ENCODE results near the gene UGT1A4. TPM values are rescaled to one million over a fixed set of nuclear protein-coding genes. Genes with fewer than 3 reads are reported as not detected.

The UGT1A4 gene
- total RNA-seq, 1 donor from 2014 or later, result 0.26 TPM

DNA sequence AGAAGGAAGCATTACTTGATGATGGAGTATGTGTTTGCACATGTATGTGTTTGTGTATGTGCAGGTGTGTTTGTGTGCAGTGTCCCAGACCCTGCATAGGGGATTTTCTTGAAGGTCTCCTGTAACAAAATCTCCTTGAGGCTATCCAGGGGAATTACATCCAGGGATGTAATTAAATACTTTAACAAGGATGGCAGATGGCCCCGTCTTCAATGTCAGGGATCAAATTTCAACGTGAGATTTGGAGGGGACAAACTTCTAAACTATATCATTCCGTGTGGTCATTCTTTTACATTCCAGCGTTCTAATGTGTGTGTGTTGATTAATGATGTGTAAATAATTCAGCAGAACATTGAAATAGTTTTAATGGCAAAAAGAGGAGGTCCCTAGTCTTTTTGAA lies 43.5 kb upstream of the UGT1A4 start:
- FAIRE-seq (no peak), DNase-seq (ENCODE audit: low read depth) (no peak)
- H3K4me3 ChIP-seq (ENCODE audit: low read depth, low read length), result no peak overlapping the region
- no peaks in the 10 kb centered on the region for H3K27me3 ChIP-seq (ENCODE audit: control insufficient read depth, insufficient read depth, low read length)
- H3K36me3 ChIP-seq (ENCODE audit: control insufficient read depth, insufficient read depth, low read length), result no peaks in the 10 kb centered on the region
- TF ChIP-seq, protein P1, sequence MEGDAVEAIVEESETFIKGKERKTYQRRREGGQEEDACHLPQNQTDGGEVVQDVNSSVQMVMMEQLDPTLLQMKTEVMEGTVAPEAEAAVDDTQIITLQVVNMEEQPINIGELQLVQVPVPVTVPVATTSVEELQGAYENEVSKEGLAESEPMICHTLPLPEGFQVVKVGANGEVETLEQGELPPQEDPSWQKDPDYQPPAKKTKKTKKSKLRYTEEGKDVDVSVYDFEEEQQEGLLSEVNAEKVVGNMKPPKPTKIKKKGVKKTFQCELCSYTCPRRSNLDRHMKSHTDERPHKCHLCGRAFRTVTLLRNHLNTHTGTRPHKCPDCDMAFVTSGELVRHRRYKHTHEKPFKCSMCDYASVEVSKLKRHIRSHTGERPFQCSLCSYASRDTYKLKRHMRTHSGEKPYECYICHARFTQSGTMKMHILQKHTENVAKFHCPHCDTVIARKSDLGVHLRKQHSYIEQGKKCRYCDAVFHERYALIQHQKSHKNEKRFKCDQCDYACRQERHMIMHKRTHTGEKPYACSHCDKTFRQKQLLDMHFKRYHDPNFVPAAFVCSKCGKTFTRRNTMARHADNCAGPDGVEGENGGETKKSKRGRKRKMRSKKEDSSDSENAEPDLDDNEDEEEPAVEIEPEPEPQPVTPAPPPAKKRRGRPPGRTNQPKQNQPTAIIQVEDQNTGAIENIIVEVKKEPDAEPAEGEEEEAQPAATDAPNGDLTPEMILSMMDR (IDR thresholded peaks at IDR 0.05; ENCODE audit: insufficient read depth, low read length, severe bottlenecking), result peak; percentile 1

DNA sequence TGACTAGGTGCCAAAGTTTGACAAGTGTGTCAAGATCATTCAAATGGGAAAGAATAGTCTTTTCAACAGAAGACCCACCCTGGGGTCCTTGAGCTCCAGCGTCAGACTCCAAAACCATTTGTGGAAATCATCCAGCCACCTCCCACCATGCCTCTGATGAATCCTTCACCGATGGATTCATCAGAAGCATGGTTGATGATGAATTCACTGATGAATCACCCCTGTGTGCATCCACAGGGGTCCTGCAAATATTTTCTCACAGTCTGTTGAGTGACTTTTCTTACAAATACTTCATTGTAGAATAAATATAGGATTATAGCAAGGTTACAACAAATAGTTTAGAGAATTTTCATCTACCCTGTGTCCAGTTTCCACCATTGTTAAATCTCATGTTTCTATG lies 42.5 kb upstream of the UGT1A4 start:
- Histone ChIP-seq H3K36me3 (ENCODE audit: control insufficient read depth, insufficient read depth, low read length) (no peaks in the 10 kb centered on the region), H3K27me3 (ENCODE audit: control insufficient read depth, insufficient read depth, low read length) (no peaks in the 10 kb centered on the region), H3K4me3 (ENCODE audit: low read depth, low read length) (no peak overlapping the region)
- TF ChIP-seq, protein P1 (IDR thresholded peaks at IDR 0.05; ENCODE audit: insufficient read depth, low read length, severe bottlenecking), result no peak
- DNase-seq (ENCODE audit: low read depth) (no peak), FAIRE-seq (no peak)

DNA sequence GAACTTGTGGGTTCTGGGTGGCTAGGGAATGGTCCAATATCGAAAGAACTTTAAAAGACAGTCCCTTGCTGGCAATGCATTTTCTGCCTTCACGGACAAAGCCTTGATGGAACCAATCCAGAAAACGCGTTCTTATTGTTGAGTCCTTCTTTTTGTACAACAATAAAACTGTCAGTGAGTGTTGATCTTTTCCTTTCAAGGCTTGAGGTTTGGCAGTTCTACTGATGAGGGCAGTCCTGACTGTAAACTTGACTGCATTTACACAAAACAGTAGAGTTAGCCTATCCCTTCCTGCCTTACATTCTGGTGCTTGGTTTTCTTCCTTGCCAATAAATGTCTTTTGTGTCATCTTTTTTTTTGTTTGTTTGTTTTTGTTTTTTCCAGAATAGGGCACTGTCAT lies 39.3 kb upstream of the UGT1A4 start:
- FAIRE-seq, result no peak

DNA sequence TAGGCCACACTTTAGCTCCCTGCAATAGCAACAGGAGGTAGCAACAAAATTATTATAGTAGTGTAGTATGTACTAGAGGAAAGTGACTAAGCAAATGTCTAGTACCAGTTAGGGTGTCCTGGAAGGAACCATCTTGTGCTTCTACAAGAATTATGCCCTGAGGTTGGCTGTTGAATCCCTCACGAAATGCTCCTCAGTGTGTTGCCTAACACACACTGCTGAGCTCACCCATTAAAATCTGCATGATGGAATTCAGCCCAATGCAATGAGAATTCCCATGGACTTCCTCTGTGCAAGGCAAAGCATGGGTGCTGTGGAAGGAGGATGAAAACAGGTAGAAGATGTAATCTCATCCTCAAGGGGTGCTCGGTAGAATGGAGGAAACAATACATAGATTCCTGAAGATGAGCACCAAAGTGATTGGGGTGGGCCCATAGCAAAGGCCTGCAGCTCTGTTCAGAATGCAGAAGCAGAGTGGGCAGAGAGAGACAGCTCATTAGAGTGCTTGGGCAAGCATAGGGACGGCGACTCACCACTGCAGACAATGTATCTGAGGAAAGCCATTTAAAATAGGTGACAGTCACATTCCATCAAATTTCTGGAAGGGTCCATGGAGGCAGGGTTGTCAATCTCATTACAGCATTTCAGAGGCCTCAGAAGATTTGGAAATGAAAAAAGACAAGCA lies 38.0 kb upstream of the UGT1A4 start:
- Histone ChIP-seq H3K27me3 (ENCODE audit: control insufficient read depth, insufficient read depth, low read length) (no peaks in the 10 kb centered on the region), H3K36me3 (ENCODE audit: control insufficient read depth, insufficient read depth, low read length) (no peaks in the 10 kb centered on the region), H3K4me3 (ENCODE audit: low read depth, low read length) (no peak overlapping the region)
- TF ChIP-seq, protein P1 (IDR thresholded peaks at IDR 0.05; ENCODE audit: insufficient read depth, low read length, severe bottlenecking), result no peak
- FAIRE-seq, result peak; percentile 92
- DNase-seq (ENCODE audit: low read depth), result no peak

More for the DNA sequence above, 39.3 kb upstream of the UGT1A4 start:
- Histone ChIP-seq H3K36me3 (ENCODE audit: control insufficient read depth, insufficient read depth, low read length) (no peaks in the 10 kb centered on the region), H3K27me3 (ENCODE audit: control insufficient read depth, insufficient read depth, low read length) (no peaks in the 10 kb centered on the region), H3K4me3 (ENCODE audit: low read depth, low read length) (no peak overlapping the region)
- TF ChIP-seq, protein P1 (IDR thresholded peaks at IDR 0.05; ENCODE audit: insufficient read depth, low read length, severe bottlenecking), result no peak
- DNase-seq (ENCODE audit: low read depth), result no peak

- no peak within 1 kb of the TSS for H3K4me3 ChIP-seq (ENCODE audit: low read depth, low read length)
Observed at GRCh38 chr2:233681521-233682099, 36.9 kb upstream of the UGT1A4 start, which contains the start of gene UGT1A7. Gene UGT1A7, plus strand, starts transcription at chr2:233681901. Its CDS starts 37 bp downstream, at chr2:233681938.

More at GRCh38 chr2:233681521-233682099, 36.9 kb upstream of the UGT1A4 start, which contains the start of gene UGT1A7:
- TF ChIP-seq, protein P1 (IDR thresholded peaks at IDR 0.05; ENCODE audit: insufficient read depth, low read length, severe bottlenecking), result no peak
- DNase-seq (ENCODE audit: low read depth) (no peak), FAIRE-seq (no peak)
- H3K36me3 ChIP-seq (ENCODE audit: control insufficient read depth, insufficient read depth, low read length), result no peaks in the 10 kb centered on the region
- H3K27me3 ChIP-seq (ENCODE audit: control insufficient read depth, insufficient read depth, low read length), result no peaks in the 10 kb centered on the region

Measured in bronchial epithelial cell (primary cell).